OCI-LY3 (cell line): ENCODE data around the gene HECTD1.

Experiments used
- EZH2phosphoT487 ChIP-seq: fragments of 200-600 bp; shearing (Covaris generic); IDR thresholded peaks from 2 replicates; pipeline ENCODE4 v1.6.1; 2018; ENCODE audit warnings: antibody characterized with exemption, mixed run types, low read depth
- TF ChIP-seq, protein P1 (sequence below): fragments of 200-600, 300-600 bp; sonication (generic); IDR thresholded peaks from 2 replicates; pipeline ENCODE4 v1.5.1; 2014; ENCODE audit warnings: antibody characterized with exemption, low read length, low read depth

DNA sequence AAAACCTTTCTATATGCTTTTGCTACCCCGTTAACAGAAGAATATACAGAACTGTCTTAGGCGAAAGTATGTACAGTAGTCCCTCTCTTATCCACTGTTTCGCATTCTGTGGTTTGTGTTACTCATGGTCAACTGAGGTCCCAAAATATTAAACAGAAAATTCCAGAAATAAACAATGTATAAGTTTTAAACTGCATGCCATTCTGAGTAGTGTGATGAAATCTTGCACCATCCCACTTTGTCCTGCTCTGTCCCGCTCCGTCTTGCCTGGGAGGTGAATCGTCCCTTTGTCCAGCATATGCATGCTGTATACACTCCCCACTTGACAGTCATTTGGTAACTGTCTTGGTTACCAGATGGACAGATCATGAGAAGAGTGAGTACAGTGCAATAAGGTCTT is 111.3 kb downstream of the HECTD1 start:
- TF ChIP-seq, protein P1, sequence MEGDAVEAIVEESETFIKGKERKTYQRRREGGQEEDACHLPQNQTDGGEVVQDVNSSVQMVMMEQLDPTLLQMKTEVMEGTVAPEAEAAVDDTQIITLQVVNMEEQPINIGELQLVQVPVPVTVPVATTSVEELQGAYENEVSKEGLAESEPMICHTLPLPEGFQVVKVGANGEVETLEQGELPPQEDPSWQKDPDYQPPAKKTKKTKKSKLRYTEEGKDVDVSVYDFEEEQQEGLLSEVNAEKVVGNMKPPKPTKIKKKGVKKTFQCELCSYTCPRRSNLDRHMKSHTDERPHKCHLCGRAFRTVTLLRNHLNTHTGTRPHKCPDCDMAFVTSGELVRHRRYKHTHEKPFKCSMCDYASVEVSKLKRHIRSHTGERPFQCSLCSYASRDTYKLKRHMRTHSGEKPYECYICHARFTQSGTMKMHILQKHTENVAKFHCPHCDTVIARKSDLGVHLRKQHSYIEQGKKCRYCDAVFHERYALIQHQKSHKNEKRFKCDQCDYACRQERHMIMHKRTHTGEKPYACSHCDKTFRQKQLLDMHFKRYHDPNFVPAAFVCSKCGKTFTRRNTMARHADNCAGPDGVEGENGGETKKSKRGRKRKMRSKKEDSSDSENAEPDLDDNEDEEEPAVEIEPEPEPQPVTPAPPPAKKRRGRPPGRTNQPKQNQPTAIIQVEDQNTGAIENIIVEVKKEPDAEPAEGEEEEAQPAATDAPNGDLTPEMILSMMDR, result no peak
- no peak for TF ChIP-seq EZH2phosphoT487
